AG04450 (cell line): ENCODE results near the gene ARHGAP24. TPM values are rescaled to one million over a fixed set of nuclear protein-coding genes. Genes with fewer than 3 reads are reported as not detected.

Source experiments
- CTCF ChIA-PET: fragments of 300-600, 350-600 bp; formaldehyde crosslinking; extraction: SDS; loops from one replicate; lab custom pipeline; 2022; ENCODE audit warnings: antibody characterized with exemption, inconsistent platforms; lab: Charles Lee
- POLR2A ChIA-PET: fragments of 350-600 bp; formaldehyde crosslinking; extraction: SDS; loops from one replicate; lab custom pipeline; 2021; ENCODE audit warnings: antibody characterized with exemption, inconsistent platforms; lab: Yijun Ruan, JAX
- DNase-seq: peaks from one replicate; pipeline ENCODE4 v3.0.0-alpha.2; 2011; ENCODE audit warnings: low read depth, low spot score
- H3K27ac ChIP-seq: one replicate; pipeline ENCODE4 v1.5.1; 2012; ENCODE audit warnings: low read depth, low read length, control low read depth
- H3K27me3 ChIP-seq: one replicate; pipeline ENCODE4 v1.6.0; 2012; ENCODE audit warnings: low read length; ENCODE audit not compliant: control insufficient read depth, insufficient read depth
- H3K4me3 ChIP-seq: 2 replicates; pipeline ENCODE4 v1.5.1; 2011; ENCODE audit warnings: mild to moderate bottlenecking, low read depth, low read length, control low read depth
- H3K9me3 ChIP-seq: 2 replicates; pipeline ENCODE4 v1.5.1; 2012; ENCODE audit warnings: low read length; ENCODE audit not compliant: control insufficient read depth, insufficient read depth
- CTCF ChIP-seq: IDR thresholded peaks from 2 replicates; pipeline ENCODE4 v1.5.1; 2011; ENCODE audit warnings: low read depth, low read length, control low read depth, inconsistent platforms
- polyA plus RNA-seq: library from polyadenylated mRNA; depleted of rRNA; stranded (reverse); fragments of >200 nt; gene quantifications from 2 replicates; pipeline ENCODE4 v1.2.3, GENCODE V29; 2011

ARHGAP24 gene
- polyA plus RNA-seq, 1 experiment: 16.8 TPM

DNA sequence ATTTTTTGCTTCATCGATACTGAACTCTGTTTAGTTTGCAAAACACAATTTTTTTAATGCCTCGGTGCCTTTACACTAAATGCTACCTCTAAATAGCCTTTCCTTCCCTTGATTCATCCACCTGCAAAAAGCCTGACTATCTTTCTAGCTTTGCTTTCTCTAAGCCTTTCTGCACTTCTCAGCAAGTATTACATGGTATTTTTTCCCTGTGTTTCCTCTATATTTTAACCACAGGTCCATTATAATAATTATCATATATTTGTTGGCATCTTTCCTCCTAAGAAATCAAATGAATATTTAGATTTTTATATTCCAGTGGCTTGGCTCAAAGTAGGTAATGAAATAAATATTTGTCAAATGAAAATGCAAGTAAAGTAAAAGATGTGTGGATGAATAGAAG, 196.2 kb downstream of the ARHGAP24 start:
- ChIA-PET POLR2A (no interaction called here), CTCF (no interaction called here)
- H3K4me3 ChIP-seq: no peak overlapping the region

GRCh38 chr4:85672116-85672515, 197.2 kb downstream of the ARHGAP24 start:
- ChIA-PET POLR2A (no interaction called here), CTCF (no interaction called here)
- Histone ChIP-seq H3K27me3 (no peaks in the 10 kb centered on the region), H3K27ac (no peak overlapping the region), H3K4me3 (no peak overlapping the region), H3K9me3 (no peaks in the 10 kb centered on the region)
- DNase-seq: no peak
- no peak for TF ChIP-seq CTCF

More for the DNA sequence above, 196.2 kb downstream of the ARHGAP24 start:
- Histone ChIP-seq H3K27me3 (no peaks in the 10 kb centered on the region), H3K9me3 (no peaks in the 10 kb centered on the region), H3K27ac (no peak overlapping the region)
- TF ChIP-seq CTCF: no peak
- no peak for DNase-seq

DNA sequence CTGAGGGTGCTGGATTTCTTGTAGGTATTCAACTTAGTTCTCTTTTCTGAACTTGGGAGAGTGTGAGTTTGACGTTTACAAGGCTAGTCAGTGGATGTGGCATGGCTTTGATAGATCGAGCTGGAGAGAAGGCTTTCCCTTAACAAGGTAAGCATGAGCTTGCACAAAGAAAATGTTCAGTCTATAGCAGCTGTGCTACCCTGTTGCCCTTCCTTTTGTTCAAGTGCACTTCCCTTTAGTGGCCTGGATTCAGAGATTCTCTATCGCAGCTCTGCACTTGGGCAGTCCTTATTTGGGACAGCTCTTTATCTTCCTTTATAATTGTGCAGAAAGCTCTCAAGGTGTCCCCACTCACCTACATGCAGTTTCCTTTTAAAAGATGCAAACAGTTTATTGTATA, 198.0 kb downstream of the ARHGAP24 start:
- H3K9me3 ChIP-seq: no peaks in the 10 kb centered on the region
- ChIA-PET POLR2A (no interaction called here), CTCF (no interaction called here)
- no peak for TF ChIP-seq CTCF
- no peak overlapping the region for H3K4me3 ChIP-seq
- H3K27ac ChIP-seq: no peak overlapping the region
- H3K27me3 ChIP-seq: no peaks in the 10 kb centered on the region
- no peak for DNase-seq

- DNase-seq: no peak
- Histone ChIP-seq H3K27ac (no peak overlapping the region), H3K27me3 (no peaks in the 10 kb centered on the region), H3K9me3 (no peaks in the 10 kb centered on the region), H3K4me3 (no peak overlapping the region)
- TF ChIP-seq CTCF: no peak
- ChIA-PET CTCF (no interaction called here), POLR2A (no interaction called here)
Observed at GRCh38 chr4:85673540-85673939, 198.6 kb downstream of the ARHGAP24 start.

DNA sequence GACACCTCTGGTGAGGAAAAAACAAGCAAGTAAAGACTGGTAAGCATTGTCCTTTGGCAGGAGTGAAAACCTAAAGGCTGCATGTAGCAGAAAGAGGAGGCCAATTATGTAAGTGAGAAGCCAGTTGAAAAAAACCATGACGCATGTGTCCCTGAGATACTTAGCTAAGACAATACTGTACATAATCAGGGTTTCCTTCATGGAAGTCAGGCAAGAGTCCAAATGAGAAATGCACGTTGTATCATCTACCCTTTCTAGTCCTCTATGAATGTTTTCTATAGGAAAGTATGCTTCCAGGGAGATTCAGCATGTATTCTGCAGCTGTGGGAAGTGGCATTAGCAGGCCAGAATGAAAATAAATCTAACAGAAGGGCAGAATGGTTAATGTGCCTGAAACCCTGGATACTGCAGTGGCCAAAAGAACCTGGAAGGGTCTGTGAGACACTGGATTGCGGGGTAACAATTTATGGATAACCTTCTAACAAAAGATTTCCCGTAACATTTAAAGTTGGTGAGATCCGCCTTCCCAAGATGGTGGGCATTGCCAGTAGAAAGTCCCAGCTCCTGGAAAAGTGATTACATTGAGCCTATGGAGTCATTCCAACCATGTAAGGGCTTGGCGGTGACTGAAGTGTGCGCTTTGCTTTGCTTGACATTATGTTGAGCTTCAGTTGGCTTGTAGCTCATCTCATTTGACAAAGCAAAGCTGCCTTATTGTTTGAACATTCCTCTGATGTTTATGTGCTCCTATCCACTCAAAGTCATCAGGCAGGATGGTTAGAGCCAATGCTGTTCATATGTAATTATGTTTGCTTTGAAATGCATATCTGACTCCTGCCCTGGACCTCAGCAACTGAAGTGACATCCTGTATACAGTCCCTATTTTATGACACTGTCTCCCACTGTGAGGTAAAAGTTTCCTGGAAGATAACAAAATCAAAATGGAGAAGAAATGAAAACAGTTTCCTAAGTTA, 200.4 kb downstream of the ARHGAP24 start:
- Histone ChIP-seq H3K4me3 (no peak overlapping the region), H3K27ac (no peak overlapping the region), H3K9me3 (no peaks in the 10 kb centered on the region), H3K27me3 (no peaks in the 10 kb centered on the region)
- no peak for TF ChIP-seq CTCF
- CTCF ChIA-PET: no interaction called here
- POLR2A ChIA-PET: no interaction called here
- DNase-seq: no peak
